Esophagus mucosa (tissue), 1 donor: Measurements from ENCODE around the gene ATOH8. TPM values are rescaled to one million over a fixed set of nuclear protein-coding genes. Genes with fewer than 3 reads are reported as not detected.

Experiments used
- ATAC-seq: fragments of 200-7000 bp; cut with Tn5 transposase; one replicate; pipeline ENCODE4 v1.9.1; 2020
- total RNA-seq: library from RNA; stranded (reverse); gene quantifications from one replicate; pipeline ENCODE4 v1.2.4, GENCODE V29; 2023
- donor health status: DM: yes; HTN: yes; CAD: no.

The ATOH8 gene
- total RNA-seq, 1 donor from 2014 or later, result 1.2 TPM

DNA sequence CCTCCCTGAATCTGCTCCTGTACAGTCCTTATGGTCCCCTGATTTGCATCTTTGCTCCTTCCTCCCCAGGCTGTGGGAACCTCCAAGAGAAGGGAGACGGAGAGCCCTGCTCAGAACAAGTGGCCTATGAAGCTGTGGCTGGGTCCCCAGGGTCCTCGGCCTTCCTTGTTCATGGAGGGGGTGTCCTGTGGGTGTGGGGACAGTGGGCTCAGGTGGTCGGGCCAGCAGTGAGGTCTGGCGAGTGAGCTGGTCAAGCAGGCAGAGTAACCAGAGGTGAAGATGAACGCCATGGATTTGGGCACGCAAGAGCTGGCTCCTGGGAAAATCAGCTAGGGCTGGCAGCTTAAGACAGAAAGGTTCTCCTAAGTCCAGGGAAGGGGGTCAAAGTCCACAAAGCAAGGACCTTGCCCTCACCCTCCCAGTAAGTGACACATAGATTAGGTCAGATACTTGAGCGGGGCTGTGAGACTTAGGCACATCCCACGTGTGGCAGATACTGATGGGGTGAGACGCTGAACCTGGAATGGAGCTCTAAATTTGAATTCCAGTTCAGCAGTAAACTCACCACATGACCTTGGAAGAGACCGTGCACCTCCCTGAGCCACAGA is 34.8 kb upstream of the ATOH8 start:
- ATAC-seq, result no peak

DNA sequence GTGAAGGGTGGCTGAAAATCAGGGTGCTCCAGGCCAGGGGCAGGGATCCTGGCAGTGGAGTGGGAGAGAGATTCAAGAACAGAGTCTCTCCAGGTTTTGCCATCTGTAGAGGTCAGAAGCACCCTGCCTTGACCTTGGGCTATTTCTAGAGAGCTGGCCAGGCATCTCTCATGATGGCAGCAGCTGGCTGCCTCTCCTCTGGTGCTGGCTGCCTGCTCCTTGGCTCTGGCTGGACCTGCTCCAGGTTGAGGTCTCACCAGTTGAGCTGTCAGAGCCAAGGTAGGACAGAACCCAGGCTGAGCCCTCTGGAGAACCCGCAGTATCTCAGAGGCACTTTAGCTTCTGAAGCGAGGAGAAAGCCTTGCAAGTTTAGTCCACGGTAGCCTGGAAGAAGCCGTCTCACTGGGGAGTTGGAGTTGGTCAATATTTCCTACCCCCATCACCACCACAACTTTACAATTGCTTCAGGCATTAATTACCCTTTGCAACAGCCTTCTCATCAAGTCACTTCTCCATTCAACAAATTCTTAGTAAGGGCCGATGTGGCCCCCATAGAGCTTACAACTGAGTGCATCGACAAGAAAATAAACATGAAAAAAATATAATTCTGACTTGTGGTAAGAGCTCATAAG is 34.1 kb upstream of the ATOH8 start:
- ATAC-seq, result no peak

DNA sequence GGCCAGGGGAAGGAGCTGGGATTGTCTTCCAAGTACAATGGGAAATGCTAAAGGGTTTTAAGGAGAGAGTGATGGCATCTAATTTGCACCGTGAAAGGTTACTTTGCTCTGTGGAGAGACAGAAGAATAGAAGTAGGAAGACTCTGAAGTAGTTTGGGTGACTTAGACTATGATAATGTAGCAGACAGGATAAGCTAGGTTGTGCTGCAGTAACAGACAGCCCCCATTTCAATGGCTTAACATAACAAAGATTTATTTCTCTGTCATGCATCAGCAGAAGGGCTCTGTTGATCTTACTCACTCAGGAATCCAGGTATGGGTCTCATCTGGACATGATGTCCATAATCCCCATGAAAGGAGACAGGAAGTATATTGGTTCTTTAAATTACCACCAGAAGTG is 33.3 kb upstream of the ATOH8 start:
- ATAC-seq, result no peak

DNA sequence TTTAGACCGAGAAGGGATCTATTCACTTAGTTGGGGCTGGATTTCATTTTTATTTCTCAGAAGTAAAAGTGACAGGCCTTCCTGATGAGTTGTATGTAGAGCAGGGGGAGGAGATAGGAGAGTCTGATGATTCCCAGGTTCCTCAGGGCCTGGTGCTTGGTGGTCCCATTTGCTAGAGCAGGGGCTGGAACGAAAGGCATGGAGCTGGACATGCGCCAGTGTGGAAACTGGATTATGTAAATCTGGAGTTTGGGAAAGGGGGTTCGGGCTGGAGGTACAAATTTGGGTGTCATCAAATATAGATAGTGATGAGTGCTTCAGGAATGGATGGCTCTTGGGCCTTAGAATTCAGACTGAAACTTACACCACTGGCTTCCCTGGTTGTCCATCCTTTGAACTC is 32.1 kb upstream of the ATOH8 start:
- no peak for ATAC-seq

- no peak for ATAC-seq
Measured at GRCh38 chr2:85722519-85722918, 31.3 kb upstream of the ATOH8 start.

DNA sequence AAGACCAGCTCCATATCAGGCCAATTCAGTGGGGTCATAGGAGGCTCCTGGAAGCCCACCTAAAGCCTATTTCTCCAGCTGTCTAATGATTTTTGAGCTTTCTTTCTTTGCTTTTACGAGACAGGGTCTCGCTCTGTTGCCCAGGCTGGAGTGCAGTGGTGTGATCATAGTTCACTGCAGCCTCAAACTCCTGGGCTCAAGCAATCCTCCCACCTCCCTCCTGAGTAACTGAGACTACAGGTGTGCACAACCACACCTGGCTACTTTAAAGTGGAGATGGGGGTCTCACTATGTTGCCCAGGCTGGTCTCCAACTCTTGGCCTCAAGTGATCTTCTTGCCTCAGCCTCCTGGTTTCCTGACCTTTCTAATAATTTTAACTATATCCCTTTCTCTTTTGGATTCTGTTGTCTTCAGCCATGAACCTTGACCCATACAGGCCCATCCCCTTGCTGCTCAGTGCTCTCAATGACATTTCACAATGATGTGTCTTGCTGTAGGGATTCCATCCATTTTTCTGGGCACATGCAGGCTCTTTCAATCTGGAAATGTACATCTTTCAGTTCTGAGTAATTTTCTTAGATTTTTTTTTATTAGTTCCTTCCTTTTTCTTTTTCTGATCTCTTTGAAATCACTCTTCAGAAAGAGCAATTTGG is 30.0 kb upstream of the ATOH8 start:
- no peak for ATAC-seq

GRCh38 chr2:85724731-85725181 is 29.0 kb upstream of the ATOH8 start:
- no peak for ATAC-seq

- ATAC-seq, result no peak
Measured at GRCh38 chr2:85725451-85725850, 28.3 kb upstream of the ATOH8 start.

DNA sequence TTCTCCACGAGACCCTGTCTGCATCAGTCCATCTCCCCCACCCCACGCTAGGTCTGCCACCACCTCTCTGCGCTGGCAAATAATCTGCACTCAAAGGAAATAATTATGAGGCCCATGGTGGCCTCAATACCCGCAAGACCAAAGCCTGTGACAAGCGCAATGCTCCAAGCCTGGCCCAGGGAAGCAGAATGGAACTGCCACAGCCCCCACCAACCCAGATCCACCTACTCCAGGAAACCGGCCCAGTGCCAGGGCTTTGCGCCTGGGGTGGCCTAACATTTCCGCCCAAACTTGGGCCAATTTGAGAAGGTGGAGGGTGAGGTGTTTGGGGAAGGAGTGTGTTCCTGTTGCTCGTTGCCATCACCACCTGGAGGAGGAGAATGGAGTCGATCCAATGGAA is 26.0 kb upstream of the ATOH8 start:
- ATAC-seq, result no peak

DNA sequence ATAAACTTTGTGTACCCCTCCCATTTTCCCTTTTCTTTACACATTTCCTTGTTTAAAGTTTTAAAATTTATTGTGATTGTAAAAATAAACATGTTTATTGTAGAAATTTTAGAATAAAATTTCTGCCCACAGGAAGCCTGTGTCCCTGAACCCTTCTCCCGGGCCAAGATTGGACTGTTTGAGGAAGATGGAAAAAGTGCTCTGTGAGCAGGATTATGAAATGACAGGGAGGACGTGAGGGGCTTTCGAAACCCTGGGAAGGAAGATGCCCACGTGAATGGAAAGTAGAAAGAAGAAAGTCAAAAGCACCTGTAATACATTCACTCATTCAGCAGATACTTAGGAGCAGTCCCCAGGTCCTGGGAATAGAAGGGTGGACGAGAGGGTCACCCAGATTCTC is 25.4 kb upstream of the ATOH8 start:
- no peak for ATAC-seq

GRCh38 chr2:85728883-85729824 is 24.6 kb upstream of the ATOH8 start:
- peak; percentile 81 for ATAC-seq

DNA sequence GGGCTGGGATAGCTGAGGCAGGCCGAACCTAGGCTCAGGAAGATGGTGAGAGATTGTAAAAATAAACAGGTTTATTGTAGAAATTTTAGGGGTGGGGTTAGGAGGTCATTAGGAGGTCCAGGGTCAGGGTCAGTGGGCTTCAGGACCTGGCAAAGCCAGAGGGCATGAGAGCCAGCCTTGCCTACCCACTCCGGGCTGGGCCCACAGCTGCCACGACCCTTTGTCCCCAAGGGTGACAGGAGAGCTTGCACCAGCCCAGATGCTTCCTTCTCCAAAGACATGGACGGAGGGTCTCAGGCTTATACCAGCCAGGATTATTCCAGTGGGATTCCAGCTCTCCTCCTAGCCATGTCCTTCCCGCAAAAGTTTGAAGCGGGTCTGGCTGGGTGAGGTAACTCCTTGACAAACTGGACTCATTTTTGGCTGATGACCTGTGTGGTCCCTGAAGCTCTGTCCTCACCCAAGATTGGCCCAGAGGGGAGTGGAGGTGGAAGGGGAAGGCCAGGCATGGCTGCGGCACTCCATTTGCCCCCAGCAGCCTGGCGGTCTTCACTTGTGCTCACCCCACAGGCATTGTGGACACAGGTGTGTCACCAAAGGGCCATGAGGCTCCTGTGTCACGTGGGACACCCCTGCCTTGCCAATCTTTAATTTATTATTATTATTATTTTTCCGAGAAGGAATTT is 23.8 kb upstream of the ATOH8 start:
- ATAC-seq, result no peak

DNA sequence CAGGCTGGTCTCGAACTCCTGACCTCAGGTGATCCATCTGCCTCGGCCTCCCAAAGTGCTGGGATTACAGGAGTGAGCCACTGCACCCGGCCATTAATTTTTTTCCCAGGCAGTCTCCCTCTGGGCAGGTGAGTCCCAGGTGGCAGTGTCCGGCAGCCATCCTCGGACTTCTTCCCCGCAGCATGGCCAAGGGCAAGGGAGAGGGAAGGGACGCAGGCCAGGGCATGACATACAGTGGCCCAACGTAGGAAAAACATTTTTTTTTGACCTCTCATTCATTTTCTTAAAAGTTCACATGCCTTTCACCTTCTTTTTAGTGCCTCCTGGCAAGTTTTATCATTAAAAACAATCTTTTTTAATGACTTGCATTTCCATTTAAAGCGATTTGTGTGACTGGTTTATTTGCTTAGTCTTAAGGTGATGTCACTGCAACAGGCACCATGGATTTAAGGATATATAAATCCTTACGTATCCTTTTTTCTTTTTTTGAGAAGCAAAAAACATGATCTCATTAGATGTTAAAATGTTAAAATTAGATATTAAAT is 23.0 kb upstream of the ATOH8 start:
- no peak for ATAC-seq

DNA sequence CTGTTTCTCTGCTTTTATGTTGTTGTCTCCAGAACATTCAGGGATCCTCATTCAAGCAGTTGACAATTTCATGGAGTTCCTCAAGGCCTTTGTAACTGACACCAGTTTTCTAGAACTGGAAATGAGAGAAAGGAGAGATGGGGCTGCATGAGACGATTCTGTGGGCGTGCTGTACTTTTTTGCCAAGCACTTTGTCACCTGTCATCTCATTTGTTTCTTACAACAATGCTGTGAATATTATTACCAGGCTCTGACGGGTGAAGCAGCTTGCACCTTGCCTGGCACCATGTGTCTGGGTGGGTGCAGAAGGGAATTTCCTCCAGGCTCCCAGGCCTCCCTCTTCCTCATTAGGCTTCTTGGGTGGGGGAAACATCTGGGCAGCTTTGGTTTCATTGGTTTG is 22.2 kb upstream of the ATOH8 start:
- ATAC-seq, result no peak

DNA sequence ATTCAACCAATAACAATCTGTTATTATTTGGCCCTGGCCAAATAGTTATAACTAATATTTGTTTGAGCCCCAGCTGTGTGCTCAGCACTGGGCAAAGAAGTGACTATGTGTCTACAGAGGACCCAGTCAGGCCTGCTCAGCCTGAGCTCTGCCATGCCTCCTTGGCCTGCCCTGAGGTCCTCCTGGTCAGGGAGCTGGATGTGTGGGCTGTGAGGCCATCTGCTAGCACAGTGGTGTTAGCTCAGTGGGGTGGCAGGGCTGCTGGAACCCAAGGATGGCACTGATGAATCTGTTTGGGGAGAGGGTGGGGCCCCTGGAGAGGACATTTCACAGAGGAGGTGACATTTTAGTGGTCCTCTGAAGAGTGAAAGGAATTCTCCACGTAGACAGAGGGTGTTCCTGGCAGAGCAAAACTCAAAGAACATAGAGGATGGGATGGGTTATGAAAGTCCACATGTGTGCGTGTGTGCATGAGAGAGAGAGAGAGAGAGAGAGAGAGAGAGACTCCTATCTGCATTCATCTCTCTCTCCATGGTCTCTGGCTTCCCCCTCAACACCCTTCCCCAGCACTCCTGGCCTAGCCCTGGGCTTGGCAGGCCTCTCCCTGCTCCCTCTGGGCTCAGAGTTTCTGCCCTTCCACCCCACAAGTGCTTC is 21.2 kb upstream of the ATOH8 start:
- ATAC-seq, result no peak

- no peak for ATAC-seq
Measured at GRCh38 chr2:85733121-85733960, 20.4 kb upstream of the ATOH8 start.

- no peak for ATAC-seq
Measured at GRCh38 chr2:85734015-85734414, 19.8 kb upstream of the ATOH8 start.

DNA sequence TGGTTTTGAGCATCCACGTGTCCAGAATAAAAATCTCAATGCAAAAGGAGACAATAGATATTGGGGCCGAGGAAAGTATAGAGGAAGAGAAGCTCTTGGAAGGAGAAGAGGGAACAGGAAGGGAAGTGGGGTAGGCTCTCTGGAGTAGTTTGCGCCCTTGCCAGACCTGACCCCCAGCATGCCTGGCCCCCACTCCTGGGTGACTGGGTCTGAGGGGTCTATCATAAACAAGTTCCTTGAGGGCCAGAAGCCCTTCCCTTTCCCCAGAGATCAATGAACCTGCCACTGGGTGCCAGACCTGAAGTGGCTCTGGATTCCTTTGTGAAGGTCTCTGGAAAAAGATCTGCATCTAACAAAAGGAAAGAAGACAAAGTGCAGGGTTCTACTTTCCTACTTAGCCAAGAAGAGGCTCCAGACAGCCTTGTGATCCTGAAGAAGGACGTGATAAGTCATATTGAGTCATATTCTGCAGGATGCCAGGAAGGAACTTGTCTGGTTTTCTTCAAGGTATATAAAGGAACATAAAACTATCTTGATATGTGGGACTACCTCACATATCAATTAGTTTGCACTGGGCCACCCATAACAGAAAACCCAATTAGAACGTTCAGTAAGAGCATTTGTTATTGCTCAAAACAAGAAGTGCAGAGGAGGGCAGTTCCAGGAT is 18.7 kb upstream of the ATOH8 start:
- no peak for ATAC-seq

- ATAC-seq, result no peak
Measured at GRCh38 chr2:85735691-85736090, 18.1 kb upstream of the ATOH8 start.
